ENCODE results near the gene UQCC2.

The UQCC2 gene

GRCh38 chr6:33670971-33671743, 40.3 kb downstream of the UQCC2 start:
- DNase-seq = no peak

- DNase-seq = no peak
These were observed 41.3 kb downstream of the UQCC2 start for GRCh38 chr6:33670086-33670660.

- no peak for DNase-seq
These were observed 42.6 kb downstream of the UQCC2 start for GRCh38 chr6:33668914-33669313.

GRCh38 chr6:33668328-33668727, 43.2 kb downstream of the UQCC2 start:
- no peak for DNase-seq

GRCh38 chr6:33667776-33668175, 43.7 kb downstream of the UQCC2 start:
- no peak for DNase-seq

GRCh38 chr6:33667072-33667471, 44.4 kb downstream of the UQCC2 start:
- DNase-seq = no peak

- no peak for DNase-seq
These were observed 45.5 kb downstream of the UQCC2 start for GRCh38 chr6:33665957-33666356.

GRCh38 chr6:33664506-33665057, 46.9 kb downstream of the UQCC2 start:
- DNase-seq = no peak

- DNase-seq = no peak
These were observed 47.6 kb downstream of the UQCC2 start for GRCh38 chr6:33663727-33664449.

GRCh38 chr6:33663028-33663427, 48.5 kb downstream of the UQCC2 start:
- no peak for DNase-seq

- no peak for DNase-seq
These were observed 49.2 kb downstream of the UQCC2 start for GRCh38 chr6:33662318-33662717.

GRCh38 chr6:33661106-33661838, 50.2 kb downstream of the UQCC2 start:
- no peak for DNase-seq

GRCh38 chr6:33659986-33660385, 51.5 kb downstream of the UQCC2 start:
- DNase-seq = no peak

- no peak for DNase-seq
These were observed 52.4 kb downstream of the UQCC2 start for GRCh38 chr6:33658982-33659689.

GRCh38 chr6:33656844-33657243, 54.7 kb downstream of the UQCC2 start:
- DNase-seq = no peak

GRCh38 chr6:33654831-33655554, 56.5 kb downstream of the UQCC2 start:
- DNase-seq = no peak

GRCh38 chr6:33652002-33652401, 59.5 kb downstream of the UQCC2 start:
- DNase-seq = no peak

- DNase-seq = no peak
These were observed 60.1 kb downstream of the UQCC2 start for GRCh38 chr6:33651403-33651802.

Data from DMS79 treated with DMSO at 0.1 percent for 48 hours (cell line).